HEK293 (cell line): ENCODE measurements around the gene S100A14.

Source experiments
- BCL11A ChIP-seq: fragments of 450-650 bp; formaldehyde crosslinking; IDR thresholded peaks from 2 replicates; pipeline ENCODE4 v1.5.1; 2016; ENCODE audit warnings: low read depth, missing biosample characterization, missing genetic modification characterization
- HOXD13 ChIP-seq: sonication (generic); formaldehyde crosslinking; IDR thresholded peaks from 2 replicates; pipeline ENCODE4 v1.8.0; 2022; ENCODE audit warnings: missing genetic modification reagents, borderline replicate concordance
- MZF1 ChIP-seq: fragments of 450-650 bp; formaldehyde crosslinking; IDR thresholded peaks from 2 replicates; pipeline ENCODE4 v1.5.1; 2017; ENCODE audit warnings: missing biosample characterization, missing genetic modification characterization, borderline replicate concordance
- ZBTB1 ChIP-seq: fragments of 450-650 bp; formaldehyde crosslinking; IDR thresholded peaks from 2 replicates; pipeline ENCODE4 v1.5.1; 2016; ENCODE audit warnings: missing biosample characterization, missing genetic modification characterization
- ZNF18 ChIP-seq: fragments of 450-650 bp; formaldehyde crosslinking; IDR thresholded peaks from 2 replicates; pipeline ENCODE4 v1.5.1; 2016; ENCODE audit warnings: missing biosample characterization, missing genetic modification characterization
- ZNF266 ChIP-seq: fragments of 450-650 bp; formaldehyde crosslinking; IDR thresholded peaks from 2 replicates; pipeline ENCODE4 v1.5.1; 2016; ENCODE audit warnings: missing biosample characterization, missing genetic modification characterization, low read depth
- ZNF324 ChIP-seq: fragments of 450-650 bp; formaldehyde crosslinking; IDR thresholded peaks from 2 replicates; pipeline ENCODE4 v1.5.1; 2016; ENCODE audit warnings: missing biosample characterization, missing genetic modification characterization
- TF ChIP-seq, protein P1 (sequence below): fragments of 450-650 bp; formaldehyde crosslinking; IDR thresholded peaks from 2 replicates; pipeline ENCODE4 v1.5.1; 2016; ENCODE audit warnings: missing biosample characterization, missing genetic modification characterization

- TF ChIP-seq, protein P1, sequence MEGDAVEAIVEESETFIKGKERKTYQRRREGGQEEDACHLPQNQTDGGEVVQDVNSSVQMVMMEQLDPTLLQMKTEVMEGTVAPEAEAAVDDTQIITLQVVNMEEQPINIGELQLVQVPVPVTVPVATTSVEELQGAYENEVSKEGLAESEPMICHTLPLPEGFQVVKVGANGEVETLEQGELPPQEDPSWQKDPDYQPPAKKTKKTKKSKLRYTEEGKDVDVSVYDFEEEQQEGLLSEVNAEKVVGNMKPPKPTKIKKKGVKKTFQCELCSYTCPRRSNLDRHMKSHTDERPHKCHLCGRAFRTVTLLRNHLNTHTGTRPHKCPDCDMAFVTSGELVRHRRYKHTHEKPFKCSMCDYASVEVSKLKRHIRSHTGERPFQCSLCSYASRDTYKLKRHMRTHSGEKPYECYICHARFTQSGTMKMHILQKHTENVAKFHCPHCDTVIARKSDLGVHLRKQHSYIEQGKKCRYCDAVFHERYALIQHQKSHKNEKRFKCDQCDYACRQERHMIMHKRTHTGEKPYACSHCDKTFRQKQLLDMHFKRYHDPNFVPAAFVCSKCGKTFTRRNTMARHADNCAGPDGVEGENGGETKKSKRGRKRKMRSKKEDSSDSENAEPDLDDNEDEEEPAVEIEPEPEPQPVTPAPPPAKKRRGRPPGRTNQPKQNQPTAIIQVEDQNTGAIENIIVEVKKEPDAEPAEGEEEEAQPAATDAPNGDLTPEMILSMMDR, result no peak
- no peak for TF ChIP-seq ZNF324 (tag by site-specific recombination)
- no peak for TF ChIP-seq HOXD13
- no peak for TF ChIP-seq ZNF18
- no peak for TF ChIP-seq ZNF266
- TF ChIP-seq ZBTB1 (tag by site-specific recombination), result no peak
- no peak for TF ChIP-seq MZF1 (tag by site-specific recombination)
- TF ChIP-seq BCL11A (tag by site-specific recombination), result no peak
Observed at GRCh38 chr1:153640861-153641260, 24.7 kb upstream of the S100A14 start.
